Measurements from ENCODE around the gene NUP54.
A peak's percentile ranks its signal among the peaks of the same experiment; 100 is the strongest.

Gene NUP54

DNA sequence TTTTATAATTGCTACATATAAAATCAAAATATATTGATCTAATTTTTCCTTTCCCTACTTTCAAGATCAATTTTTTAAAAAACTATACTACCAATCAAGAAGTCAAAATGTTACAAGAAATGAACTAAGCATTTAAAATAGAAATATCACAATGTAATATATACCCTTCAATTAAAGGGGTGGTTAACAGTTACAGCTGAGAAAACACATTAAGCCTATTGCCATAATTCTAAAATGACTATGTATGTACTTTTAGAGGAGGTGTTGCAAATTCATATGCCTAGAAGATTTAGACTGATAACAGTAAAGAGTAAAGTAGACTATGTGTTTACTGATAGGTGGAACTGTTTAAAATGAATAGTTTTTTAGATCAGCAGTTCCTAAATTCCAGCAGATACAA is 3.7 kb downstream of the NUP54 start:
- no peak for DNase-seq

DNA sequence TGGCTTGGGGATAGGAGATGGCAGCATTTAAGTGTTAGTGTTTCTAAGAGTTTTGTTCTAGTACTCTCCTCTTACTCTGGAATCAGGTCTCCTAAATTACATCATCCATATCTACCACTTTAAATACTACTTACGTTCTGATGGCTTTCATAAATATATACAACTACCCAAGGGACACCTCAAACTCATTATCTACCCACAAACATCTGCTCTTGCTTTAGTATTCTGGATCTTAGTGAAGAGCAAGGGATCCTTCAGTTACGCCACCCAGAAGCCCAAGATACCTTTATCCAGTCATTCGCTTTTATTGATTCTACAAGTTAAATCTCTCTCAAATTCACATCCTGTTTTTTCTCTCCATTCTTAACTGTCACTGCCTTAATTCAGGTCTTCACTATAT is 7.0 kb downstream of the NUP54 start:
- DNase-seq, result no peak

DNA sequence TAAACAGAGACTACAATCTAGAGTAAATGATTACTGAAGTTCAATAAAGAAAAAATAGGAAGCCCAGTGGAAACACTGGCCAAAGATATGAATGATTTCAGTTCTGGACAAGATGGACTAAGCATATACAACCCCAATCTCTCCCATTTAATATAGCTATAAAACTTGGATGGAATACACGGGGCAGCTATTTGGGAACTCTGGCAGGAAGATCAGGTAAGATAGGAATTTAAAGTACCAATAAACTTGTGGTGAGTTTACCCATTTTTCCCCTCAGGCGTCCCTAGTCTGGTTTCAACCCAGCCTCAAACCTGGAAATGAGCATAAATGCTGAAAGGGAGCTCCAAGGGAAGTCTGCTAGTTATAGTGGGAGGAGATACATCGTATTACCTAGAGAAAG is 20.4 kb downstream of the NUP54 start:
- no peak for DNase-seq

DNA sequence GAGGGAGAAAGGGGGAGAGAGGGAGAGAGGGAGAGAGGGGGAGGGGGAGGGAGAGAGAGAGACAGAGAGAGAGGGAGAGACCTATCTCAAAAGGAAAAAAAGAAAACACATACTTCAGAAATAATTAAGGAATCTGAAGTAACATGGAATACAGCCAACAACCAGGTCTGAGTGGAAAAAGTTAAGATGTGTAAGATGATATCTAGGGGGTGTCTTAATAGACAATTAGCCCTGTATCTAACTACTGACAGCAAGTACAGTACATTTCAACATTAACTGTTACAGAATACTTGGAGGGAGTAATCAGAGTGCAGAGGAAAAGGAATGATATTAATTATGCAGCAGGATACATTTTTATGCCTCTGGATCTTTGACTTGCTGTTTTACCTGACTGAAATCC is 22.4 kb downstream of the NUP54 start:
- no peak for DNase-seq

DNA sequence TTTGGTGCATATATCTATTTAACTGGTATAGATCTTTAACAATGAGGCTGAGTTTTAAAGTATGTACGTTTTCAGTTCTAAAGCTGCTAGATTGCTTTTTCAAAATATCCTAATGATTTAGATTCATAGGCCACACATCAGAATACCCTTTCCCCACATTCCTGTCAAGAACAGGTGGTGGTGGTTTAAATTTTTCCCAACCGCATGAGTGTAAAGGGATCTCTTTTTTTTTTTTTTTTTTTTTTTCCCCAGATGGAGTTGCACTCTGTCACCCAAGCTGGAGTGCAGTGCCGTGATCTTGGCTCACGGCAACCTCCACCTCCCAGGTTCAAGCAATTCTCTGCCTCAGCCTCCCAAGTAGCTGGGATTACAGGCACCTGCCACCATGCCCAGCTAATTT is 28.0 kb downstream of the NUP54 start:
- no peak for DNase-seq

DNA sequence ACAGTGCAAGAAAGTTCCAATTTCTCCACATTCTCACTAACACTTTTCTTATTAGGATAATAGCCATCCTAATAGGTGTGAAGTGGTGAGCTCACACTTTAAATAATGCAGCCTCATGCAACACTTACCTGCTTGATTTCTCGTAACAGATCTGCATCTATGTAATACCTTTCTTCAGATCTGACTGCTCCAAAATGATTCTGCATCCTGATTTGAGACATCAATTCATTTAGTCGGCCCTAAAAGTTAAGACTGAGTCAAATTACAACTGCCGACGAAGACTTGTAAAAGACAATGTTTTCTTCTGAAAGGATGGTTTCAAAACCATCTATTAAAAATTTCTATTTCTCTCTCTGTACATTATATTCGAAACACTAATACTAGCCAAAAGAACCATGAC is 30.7 kb downstream of the NUP54 start:
- DNase-seq, result no peak

DNA sequence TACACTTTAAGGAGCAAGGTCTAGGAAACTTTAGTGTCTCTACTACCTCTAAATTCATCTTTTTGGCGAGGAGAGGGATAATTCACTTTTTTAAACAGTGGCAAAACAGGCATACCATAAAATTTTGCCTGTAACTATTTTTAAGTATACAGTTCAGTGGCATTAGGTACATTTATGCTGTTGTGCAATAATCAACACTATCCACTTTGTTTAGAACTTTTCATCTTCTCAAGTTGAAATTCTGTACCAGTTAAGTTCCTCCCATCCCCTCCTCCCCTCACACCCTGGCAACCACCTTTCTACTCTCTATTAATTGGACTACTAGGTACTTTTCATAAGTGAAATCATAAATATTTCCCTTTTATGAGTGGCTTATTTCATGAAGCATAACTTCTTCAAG is 31.4 kb downstream of the NUP54 start:
- DNase-seq, result no peak

DNA sequence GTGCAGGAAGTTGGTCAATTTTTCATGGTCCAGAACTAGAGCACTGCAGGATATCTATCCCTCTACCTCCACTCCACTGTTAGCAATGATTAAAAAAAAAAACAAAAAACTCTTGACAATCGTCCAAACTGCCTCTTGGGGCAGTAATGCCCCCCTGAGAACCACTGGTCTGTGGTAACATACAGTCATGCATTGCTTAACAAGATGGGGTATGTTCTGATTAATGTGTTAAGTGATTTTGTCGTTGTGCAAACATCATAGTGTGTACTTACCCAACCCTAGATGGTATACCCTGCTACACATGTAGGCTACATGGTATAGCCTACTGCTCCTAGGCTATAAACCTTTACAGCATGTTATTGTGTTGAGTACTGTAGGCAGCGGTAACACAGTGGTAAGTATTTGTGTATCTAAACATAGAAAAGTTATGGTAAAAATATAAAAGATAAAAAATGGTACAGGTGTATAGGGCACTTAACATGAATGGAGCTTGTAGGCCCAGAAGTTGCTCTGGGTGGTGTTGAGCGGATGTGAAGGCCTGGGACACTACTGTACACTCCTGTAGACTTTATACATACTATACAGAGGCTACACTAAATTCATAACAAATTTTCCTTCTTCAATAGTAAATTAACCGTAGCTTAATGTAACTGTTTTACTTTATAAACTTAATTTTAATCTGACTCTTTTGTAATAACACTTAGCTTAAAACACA is 39.6 kb downstream of the NUP54 start:
- DNase-seq, result no peak

DNA sequence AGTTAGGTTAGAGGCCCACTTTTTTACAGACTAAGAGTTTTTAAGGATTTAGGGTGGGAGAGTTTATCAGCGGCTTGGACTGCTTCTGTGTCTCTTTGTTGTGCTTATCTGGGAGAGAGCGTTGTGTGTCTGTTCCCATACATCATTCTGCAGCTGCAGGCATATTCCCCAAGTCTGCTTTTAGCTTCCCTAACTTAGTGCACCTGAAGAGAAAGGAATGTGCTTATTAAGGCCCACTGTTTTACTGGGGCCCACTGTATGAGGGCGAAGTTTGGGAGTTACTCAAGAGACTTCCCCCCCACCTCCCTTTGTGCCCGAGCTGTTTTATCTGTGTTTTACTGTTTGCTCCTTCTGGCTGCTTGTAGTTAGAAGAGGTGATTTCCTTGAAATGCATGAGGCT is 41.8 kb downstream of the NUP54 start:
- no peak for DNase-seq

DNA sequence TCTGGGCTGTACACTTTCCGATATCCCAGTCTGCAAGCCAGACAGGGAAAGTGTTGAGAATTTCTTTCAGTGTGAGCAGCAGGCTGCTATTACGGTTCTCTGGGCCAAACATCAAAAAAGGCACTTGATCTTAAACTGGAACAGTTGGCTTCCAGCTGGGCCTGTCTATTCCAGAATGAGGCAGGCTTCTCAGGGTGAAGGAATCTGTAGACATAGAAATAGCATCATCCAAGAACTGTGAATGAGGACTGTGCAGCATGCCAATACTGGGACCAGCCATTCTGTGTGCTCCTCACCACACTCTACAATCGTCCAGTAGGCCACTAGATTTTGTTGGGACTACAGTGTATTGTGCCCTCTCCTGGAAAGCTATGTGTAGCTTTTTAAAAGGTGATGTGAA is 42.5 kb downstream of the NUP54 start:
- DNase-seq, result no peak

DNA sequence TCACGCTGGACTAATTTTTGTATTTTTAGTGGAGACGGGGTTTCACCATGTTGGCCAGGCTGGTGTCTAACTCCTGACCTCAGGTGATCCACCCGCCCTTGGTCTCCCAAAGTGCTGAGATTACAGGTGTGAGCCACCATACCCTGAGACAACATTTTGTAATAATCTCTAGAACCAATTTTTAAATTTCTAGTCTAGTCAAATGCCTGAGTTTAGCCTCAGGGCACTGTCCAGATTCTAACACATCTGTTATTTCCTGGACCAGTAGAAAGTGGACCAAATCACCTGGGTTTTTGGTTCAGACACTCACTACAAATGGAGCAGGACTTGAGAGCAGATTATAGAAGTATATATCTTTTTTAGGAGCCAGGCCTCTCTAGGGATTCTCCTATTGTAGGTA is 52.1 kb downstream of the NUP54 start:
- no peak for DNase-seq

DNA sequence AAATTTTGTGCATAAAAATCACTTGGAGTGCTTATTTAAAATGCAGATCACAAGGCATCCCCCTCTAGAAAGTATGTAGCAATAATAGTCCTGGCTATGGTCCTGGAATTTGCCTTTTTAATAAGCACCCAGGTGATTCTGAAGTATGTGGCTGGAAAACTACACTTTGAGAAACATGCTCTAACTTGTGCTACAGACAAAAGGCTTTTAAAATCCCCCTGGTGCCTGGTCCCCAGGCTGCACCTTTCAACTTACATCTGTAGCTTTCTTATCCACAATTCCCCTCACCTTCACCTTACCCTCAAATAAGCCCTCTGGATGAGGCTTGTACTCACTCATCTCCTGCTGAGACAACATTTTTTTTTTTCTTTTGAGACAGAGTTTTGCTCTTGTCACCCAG is 52.6 kb downstream of the NUP54 start:
- DNase-seq, result no peak

DNA sequence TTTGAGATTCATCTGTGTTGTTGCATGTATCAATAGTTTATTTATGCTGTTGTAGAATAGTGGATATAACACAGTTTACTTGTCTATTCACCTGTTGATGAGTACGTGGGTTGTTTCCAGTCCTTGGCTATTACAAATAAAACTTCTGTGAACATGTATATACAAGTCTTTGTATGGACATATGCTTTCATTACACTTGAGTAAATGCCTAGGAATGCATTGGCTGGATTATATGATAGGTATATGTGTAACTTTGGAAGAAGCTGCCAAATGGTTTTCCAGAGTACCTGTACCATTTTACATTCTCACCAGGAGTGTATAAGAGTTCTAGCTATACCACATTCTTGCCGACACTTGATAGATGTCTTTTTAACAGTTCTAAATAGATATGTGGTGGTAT is 57.1 kb downstream of the NUP54 start:
- no peak for DNase-seq

DNA sequence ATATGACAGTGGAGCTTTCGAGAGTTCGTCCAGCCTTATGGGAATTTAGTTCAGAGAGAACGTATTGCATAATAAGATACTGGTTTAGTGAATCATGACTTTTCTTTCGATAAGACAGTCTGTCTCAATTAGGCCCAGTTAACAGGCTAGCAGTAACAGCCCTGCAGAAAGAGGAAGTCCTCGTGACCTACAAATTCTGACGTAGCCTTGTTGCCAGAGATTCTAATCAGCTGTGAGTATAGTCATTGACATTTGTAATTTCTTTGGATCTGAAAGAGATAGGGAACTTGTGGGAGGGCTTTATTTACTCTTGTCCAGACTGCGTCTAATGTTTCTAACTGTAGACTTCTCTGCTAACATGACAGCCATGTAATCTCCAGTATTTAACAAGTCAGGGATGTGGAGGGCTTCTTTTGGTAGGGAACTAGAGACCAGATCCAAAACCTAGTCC is 57.9 kb downstream of the NUP54 start:
- no peak for DNase-seq

DNA sequence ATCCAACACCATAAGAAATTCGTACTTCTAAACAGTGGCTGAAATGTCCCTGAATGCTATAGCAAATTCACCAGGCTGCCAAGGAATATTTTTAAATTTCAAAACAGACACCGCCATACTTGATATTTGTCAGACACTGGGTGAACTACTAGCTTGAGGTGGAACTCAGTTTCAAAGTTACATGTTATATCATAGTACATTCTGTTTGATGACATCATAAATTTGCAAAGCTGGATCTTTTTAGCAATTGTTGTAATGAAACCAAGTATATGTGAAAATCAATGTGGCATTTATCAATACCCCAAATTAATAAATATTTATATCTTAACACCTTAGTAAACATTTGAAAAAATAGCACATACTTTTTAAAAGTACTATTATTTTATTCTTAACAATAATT is 59.5 kb downstream of the NUP54 start:
- DNase-seq, result no peak

DNA sequence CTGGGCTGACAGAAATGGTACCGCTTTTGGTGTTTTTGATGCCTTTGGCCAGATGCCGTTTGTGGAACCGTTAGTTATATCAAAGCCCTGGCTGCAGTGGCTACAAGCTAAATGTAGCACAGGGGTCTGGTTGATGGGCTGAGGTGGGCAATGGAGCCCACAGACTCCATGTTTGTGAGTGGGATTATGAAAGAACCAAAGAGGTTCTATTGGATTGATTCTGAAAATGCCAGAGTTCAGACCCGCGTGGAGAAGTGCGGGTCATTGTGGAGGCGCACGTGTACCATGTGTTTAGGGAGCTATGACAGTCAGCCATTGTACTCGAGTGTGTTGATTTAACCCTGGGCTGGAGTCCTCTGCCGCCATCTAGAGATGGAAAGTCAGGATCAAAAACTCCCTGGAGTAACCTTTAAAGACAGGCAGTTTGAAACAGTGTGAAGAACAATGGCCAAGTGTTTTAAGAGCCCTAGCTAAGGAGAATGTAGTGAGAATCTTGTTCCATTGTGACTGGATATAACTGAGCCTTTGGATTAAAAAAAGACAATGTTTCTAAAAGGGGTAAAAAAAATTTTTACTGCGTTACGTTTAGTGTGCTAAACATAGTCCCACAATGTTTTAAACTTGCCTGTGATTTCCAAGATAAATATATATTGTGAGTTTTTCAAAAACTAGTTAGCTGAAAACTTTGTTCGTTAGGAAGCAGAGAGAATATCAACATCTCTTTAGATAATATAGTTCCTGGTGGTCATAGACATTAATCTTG is 61.0 kb downstream of the NUP54 start:
- peak; percentile 27 for DNase-seq

DNA sequence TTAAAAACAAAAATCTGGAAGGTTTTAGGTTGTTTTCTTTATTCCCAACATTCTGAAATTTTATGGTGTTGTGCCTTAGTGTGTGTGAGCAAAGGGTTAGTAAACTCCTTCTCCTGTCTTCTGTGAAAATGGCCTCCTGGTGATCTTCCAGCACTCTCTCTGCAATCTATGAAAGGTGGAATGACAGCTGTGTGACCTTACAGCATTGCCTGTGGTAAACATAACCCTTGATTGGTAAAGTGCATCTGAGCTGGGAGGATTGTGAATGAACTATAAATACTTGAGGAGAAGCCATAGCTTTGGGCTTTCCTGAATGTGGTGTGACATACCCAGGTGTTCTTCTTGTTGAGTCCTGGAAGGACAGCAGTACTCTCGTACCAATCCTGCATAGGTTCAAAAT is 63.7 kb downstream of the NUP54 start:
- DNase-seq, result no peak

DNA sequence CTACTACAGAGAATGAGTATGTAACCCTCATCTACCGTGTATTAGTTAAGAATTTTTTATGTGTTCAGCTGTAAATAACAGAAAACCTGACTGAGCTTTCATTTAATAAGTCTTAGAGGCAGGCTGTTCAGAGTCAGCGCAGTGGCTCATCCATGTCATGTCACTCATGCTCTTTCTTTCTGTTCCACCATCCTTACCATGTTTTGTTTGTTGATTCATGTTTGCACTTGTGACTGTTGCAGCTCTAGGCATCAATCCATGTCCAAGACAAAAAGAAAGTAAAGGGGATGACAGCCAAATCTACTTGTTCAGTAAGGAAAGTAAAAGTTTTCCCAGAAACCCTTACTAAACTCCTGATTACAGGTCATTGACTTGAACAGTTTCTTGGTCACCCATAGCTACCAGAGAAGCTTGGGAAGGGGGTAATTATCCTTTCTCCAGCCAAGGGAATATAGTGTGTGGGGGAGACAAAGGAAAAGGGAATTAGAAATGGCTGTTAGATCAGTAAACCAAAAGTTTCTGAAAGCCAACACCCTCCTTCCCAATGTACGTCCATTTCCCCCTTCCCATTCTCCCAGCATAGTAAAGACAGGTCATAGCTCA is 64.7 kb downstream of the NUP54 start:
- no peak for DNase-seq

DNA sequence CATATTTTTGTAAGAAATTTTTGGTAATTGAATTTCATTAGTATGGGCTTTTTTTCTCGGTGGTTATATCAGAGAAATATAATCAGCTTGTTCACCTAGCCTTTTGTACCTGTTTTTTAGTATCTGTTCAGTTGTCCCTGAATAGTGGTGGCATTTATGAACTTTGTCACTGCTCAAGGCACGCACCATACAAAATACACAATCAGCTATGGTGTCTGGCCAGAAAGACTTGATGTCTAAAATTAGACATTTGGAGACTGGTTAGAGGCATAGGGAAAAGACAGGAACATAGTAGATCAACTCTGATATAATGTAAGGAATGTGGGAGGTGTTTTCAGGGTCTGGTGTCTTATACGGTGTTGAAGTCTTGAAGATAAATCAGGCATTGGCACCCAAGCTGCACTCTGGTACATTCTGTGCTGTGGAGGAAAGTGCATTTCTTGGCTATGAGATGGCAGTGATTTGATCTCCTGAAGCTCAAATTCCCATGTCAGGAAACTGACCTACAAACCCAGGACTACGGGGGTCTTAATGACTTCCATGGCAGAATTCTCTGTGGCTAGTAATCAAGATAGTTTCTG is 70.1 kb downstream of the NUP54 start:
- no peak for DNase-seq

DNA sequence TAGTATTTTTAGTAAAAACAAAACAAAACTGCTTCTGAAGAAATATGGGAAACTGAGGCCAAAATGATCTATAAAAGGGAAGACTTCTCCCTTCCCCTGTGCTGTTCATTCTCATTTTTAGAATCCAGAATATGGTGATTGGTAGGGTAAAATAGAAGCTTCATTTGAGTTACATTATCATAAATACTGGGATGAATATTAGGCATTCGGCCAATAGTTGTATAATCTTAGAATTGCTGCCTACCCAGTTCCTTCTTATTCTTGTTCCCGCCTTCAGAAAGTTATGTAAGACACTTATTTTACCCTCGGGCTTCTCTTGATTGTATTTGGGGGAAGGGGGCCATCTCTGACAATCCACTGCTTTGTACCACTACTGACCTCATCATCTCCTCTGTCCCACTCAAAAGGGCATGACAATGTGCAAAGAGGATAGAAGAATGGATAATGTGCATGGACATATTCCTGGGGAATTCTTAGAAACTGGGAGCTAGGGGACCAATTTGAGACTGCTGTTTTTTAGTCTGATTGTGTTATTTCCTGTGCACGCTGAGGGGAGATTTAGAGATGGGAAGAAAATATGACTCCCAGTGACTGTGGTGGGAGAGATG is 73.1 kb downstream of the NUP54 start:
- no peak for DNase-seq

DNA sequence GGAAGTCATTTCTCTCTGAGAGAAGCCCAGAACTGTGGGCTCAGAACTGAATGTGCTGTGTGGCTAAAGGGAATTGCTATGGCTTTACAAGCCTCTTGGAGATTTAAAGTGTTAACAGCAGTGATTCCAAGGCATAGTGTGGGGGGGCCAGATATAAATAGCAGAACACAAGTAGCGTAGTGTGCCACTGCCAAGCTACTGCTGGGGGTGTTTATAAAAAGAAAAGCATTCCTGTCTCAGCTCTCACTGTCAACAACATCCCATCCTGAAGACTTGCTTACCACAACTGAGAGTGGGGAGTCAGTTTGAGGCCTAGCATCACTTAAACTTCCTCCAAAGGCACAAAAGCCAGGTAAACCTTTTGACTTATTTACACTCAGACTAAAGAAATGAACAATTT is 73.7 kb downstream of the NUP54 start, which contains the start of gene ART3:
Gene ART3 (plus strand): TSS at position 242 of the 400 bp plus-strand sequence. CDS start 1,181 bp downstream, outside the sequence.
- no peak for DNase-seq

DNA sequence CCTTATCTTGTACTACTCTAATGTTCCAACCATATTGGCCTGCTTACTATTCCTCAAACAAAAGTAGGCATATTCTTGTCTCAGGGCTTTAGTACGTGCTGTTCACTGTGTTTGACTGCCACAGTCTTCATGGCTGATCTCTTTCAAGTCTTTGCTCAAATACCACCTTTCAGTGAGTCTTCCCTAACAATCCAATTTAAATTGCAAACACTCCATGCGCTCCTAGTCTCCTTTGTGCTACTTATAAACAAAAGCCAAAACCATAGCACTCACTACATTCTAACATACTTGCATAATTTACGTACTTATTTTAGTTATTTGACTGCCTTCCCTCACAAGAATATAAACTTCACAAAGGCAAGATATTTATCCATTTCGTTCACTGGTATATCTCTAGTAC is 75.4 kb downstream of the NUP54 start:
- DNase-seq, result no peak

DNA sequence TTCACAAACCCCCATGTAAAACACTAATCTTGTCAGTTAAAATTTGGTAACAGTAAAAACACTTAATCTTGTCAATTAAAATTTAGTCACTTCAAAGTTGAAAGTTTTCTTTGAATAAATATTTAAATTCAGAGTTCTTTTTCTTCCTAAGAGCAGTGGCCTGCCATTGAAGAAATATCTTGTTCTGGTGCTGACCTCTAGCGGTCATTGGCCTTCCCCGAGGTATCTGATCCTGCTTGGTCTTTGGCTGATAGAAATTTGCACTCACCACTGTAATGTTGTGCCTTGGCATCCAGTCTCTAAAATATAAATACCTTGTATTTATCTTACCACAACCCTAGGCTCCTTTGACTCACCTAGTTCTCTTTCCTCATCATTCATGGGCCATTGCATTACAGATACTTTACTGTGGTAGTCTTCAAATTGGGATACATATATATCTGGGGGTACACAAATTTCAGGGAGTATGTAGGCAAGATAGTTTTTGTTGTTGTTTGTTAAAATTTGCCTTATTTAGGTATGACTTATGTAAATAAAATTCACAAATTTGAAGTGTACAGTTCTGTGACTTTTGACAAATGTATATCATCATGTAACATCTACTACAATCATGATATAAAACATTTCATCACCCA is 80.4 kb downstream of the NUP54 start:
- DNase-seq, result peak; percentile 60
